HEK293 (cell line): ENCODE measurements around the gene MAST2.

Source experiments
- CTCF ChIA-PET: fragments of 350-600 bp; formaldehyde crosslinking; extraction: SDS; loops from one replicate; lab custom pipeline; 2021; ENCODE audit warnings: antibody characterized with exemption; lab: Yijun Ruan, JAX
- POLR2A ChIA-PET: fragments of 300-600 bp; formaldehyde crosslinking; extraction: SDS; loops from one replicate; lab custom pipeline; 2020; ENCODE audit warnings: antibody characterized with exemption, inconsistent platforms; lab: Yijun Ruan, JAX
- H3K27ac ChIP-seq: fragments of 200-500 bp; sonication (Bioruptor generic); 2 replicates; pipeline ENCODE4 v1.5.1; 2014; ENCODE audit warnings: low read depth, low read length, control low read depth, inconsistent platforms; ENCODE audit errors: extremely low read depth
- H3K36me3 ChIP-seq, 2 experiments: fragments of 200-500 bp in 1 of 2; sonication (Bioruptor generic) in 1 of 2; 1 replicate in 1 of 2; 2 replicates in 1 of 2; pipeline ENCODE4 v1.5.1; 2014 to 2017; ENCODE audit warnings: inconsistent platforms in 2 of 2, low read length in 2 of 2; ENCODE audit not compliant: control insufficient read depth in 2 of 2, insufficient read depth in 1 of 2
- H3K4me1 ChIP-seq: fragments of 200-500 bp; sonication (Bioruptor generic); 2 replicates; pipeline ENCODE4 v1.5.1; 2014; ENCODE audit warnings: mild to moderate bottlenecking, low read length, inconsistent platforms; ENCODE audit not compliant: control insufficient read depth, insufficient read depth
- H3K4me3 ChIP-seq: 2 replicates; pipeline ENCODE4 v1.5.1; 2011; ENCODE audit warnings: low read depth, mild to moderate bottlenecking, control low read depth, low read length, moderate library complexity
- H3K9me3 ChIP-seq: fragments of 200-500 bp; sonication (Bioruptor generic); 2 replicates; pipeline ENCODE4 v1.5.1; 2014; ENCODE audit warnings: low read depth, low read length, inconsistent platforms; ENCODE audit not compliant: control insufficient read depth, insufficient read depth
- BCL6B ChIP-seq: fragments of 450-650 bp; formaldehyde crosslinking; IDR thresholded peaks from 2 replicates; pipeline ENCODE4 v1.5.1; 2017; ENCODE audit warnings: missing biosample characterization, missing genetic modification characterization
- PRDM10 ChIP-seq: fragments of 450-650 bp; formaldehyde crosslinking; IDR thresholded peaks from 2 replicates; pipeline ENCODE4 v1.5.1; 2016; ENCODE audit warnings: missing biosample characterization, missing genetic modification characterization
- SP3 ChIP-seq: fragments of 450-650 bp; formaldehyde crosslinking; IDR thresholded peaks from 2 replicates; pipeline ENCODE4 v1.5.1; 2016; ENCODE audit warnings: missing biosample characterization, missing genetic modification characterization
- ZBTB21 ChIP-seq: fragments of 450-650 bp; formaldehyde crosslinking; IDR thresholded peaks from 2 replicates; pipeline ENCODE4 v1.5.1; 2017; ENCODE audit warnings: missing biosample characterization, missing genetic modification characterization
- ZBTB48 ChIP-seq: fragments of 450-650 bp; formaldehyde crosslinking; IDR thresholded peaks from 2 replicates; pipeline ENCODE4 v1.5.1; 2016; ENCODE audit warnings: missing biosample characterization, missing genetic modification characterization
- ZBTB6 ChIP-seq: fragments of 450-650 bp; formaldehyde crosslinking; IDR thresholded peaks from 2 replicates; pipeline ENCODE4 v1.5.1; 2017; ENCODE audit warnings: missing biosample characterization, missing genetic modification characterization
- ZNF114 ChIP-seq: fragments of 450-650 bp; formaldehyde crosslinking; IDR thresholded peaks from 2 replicates; pipeline ENCODE4 v1.5.0; 2017; ENCODE audit warnings: missing biosample characterization, missing genetic modification characterization
- ZNF16 ChIP-seq: fragments of 450-650 bp; formaldehyde crosslinking; IDR thresholded peaks from 2 replicates; pipeline ENCODE4 v1.5.1; 2016; ENCODE audit warnings: low read depth, missing biosample characterization, missing genetic modification characterization
- ZNF169 ChIP-seq: fragments of 450-650 bp; formaldehyde crosslinking; IDR thresholded peaks from 2 replicates; pipeline ENCODE4 v1.5.1; 2016; ENCODE audit warnings: missing biosample characterization, missing genetic modification characterization
- ZNF221 ChIP-seq: fragments of 450-650 bp; formaldehyde crosslinking; IDR thresholded peaks from 2 replicates; pipeline ENCODE4 v1.5.1; 2017; ENCODE audit warnings: missing biosample characterization, missing genetic modification characterization, borderline replicate concordance
- ZNF248 ChIP-seq: fragments of 450-650 bp; formaldehyde crosslinking; IDR thresholded peaks from 2 replicates; pipeline ENCODE4 v1.5.1; 2017; ENCODE audit warnings: missing biosample characterization, missing genetic modification characterization
- ZNF366 ChIP-seq: fragments of 450-650 bp; formaldehyde crosslinking; conservative IDR thresholded peaks from 2 replicates; pipeline ENCODE4 v1.5.1; 2016; ENCODE audit warnings: missing biosample characterization, missing genetic modification characterization
- ZNF394 ChIP-seq: fragments of 450-650 bp; formaldehyde crosslinking; IDR thresholded peaks from 2 replicates; pipeline ENCODE4 v1.5.1; 2016; ENCODE audit warnings: missing biosample characterization, missing genetic modification characterization, mild to moderate bottlenecking, moderate library complexity, borderline replicate concordance
- ZNF514 ChIP-seq: fragments of 450-650 bp; formaldehyde crosslinking; IDR thresholded peaks from 2 replicates; pipeline ENCODE4 v1.5.1; 2016; ENCODE audit warnings: missing biosample characterization, missing genetic modification characterization
- ZNF571 ChIP-seq: fragments of 450-650 bp; formaldehyde crosslinking; IDR thresholded peaks from 2 replicates; pipeline ENCODE4 v1.5.0; 2017; ENCODE audit warnings: missing biosample characterization, missing genetic modification characterization
- ZNF624 ChIP-seq: fragments of 450-650 bp; formaldehyde crosslinking; IDR thresholded peaks from 2 replicates; pipeline ENCODE4 v1.5.1; 2017; ENCODE audit warnings: missing biosample characterization, missing genetic modification characterization
- ZNF670 ChIP-seq: fragments of 450-650 bp; formaldehyde crosslinking; IDR thresholded peaks from 2 replicates; pipeline ENCODE4 v1.5.1; 2016; ENCODE audit warnings: missing biosample characterization, missing genetic modification characterization, low read depth
- ZNF677 ChIP-seq: fragments of 450-650 bp; IDR thresholded peaks from 2 replicates; pipeline ENCODE4 v1.5.0; 2018; ENCODE audit warnings: missing biosample characterization, mild to moderate bottlenecking, missing genetic modification characterization, moderate library complexity
- ZSCAN18 ChIP-seq: fragments of 450-650 bp; formaldehyde crosslinking; IDR thresholded peaks from 2 replicates; pipeline ENCODE4 v1.5.1; 2016; ENCODE audit warnings: missing biosample characterization, missing genetic modification characterization

Gene MAST2

GRCh38 chr1:46020010-46020409 lies 216.6 kb downstream of the MAST2 start:
- Histone ChIP-seq H3K36me3 (peaks cover 0 to 37% of the 10 kb centered on the region in 2 experiments; a peak in 1 of 3 replicates), H3K4me3 (no peak overlapping the region), H3K9me3 (no peaks in the 10 kb centered on the region), H3K4me1 (no peaks in the 10 kb centered on the region), H3K27ac (no peak overlapping the region)
- ChIA-PET CTCF (no interaction called here), POLR2A (no interaction called here)
- TF ChIP-seq ZNF514 (tag by site-specific recombination) (no peak), ZNF248 (tag by site-specific recombination) (no peak), ZSCAN18 (no peak), ZNF394 (tag by site-specific recombination) (no peak), SP3 (tag by site-specific recombination) (no peak), ZBTB21 (tag by site-specific recombination) (no peak), ZNF670 (tag by site-specific recombination) (no peak), ZNF677 (tag by site-specific recombination) (no peak), ZNF571 (tag by site-specific recombination) (no peak), ZNF624 (tag by site-specific recombination) (no peak), PRDM10 (tag by site-specific recombination) (no peak), ZNF169 (tag by site-specific recombination) (no peak), ZNF114 (tag by site-specific recombination) (no peak), ZNF16 (no peak), ZNF221 (tag by site-specific recombination) (no peak), BCL6B (no peak), ZBTB6 (no peak), ZNF366 (tag by site-specific recombination) (no peak), ZBTB48 (tag by site-specific recombination) (no peak)
